ENCODE measurements around the gene CDC25B.
"Not testable (repeated sequence)": the region's sequence is repeated elsewhere in the genome, so short reads cannot be mapped to it uniquely, and the experiment has no call there.

CDC25B gene

GRCh38 chr20:3843490-3843889 lies 47.4 kb downstream of the CDC25B start:
- no peak overlapping the region for H3K4me3 ChIP-seq (ENCODE audit: insufficient read depth in 1 of 2, low read depth in 1 of 2, low read length in 2 of 2)
- H3K4me1 ChIP-seq (ENCODE audit: control insufficient read depth, insufficient read depth, low read depth, low read length), result peaks cover 16% of the 10 kb centered on the region
- no peak overlapping the region for H2BK5ac ChIP-seq (ENCODE audit: low read depth, low read length, poor library complexity, severe bottlenecking)
- no peak overlapping the region for H2BK120ac ChIP-seq (ENCODE audit: low read depth, low read length)
- H3K4ac ChIP-seq (ENCODE audit: low read depth in 1 of 2, low read length in 2 of 2), result no peak overlapping the region
- H3K9ac ChIP-seq (ENCODE audit: low read length), result peak overlapping the region; percentile 72
- H3K9me3 ChIP-seq (ENCODE audit: control insufficient read depth, low read length), result no peaks in the 10 kb centered on the region
- 13% methylated on average over 5 of the region's 5 CpGs for WGBS
- peaks cover 5% of the 10 kb centered on the region for H3K79me1 ChIP-seq (replicated peaks; ENCODE audit: low read length, poor library complexity, severe bottlenecking)
- no peak overlapping the region for H3K14ac ChIP-seq (ENCODE audit: low read length in 2 of 2)
- H2BK12ac ChIP-seq (ENCODE audit: low read length in 2 of 2), result no peak overlapping the region
- H2BK15ac ChIP-seq (ENCODE audit: low read depth, poor library complexity, severe bottlenecking), result no peak overlapping the region
- no peaks in the 10 kb centered on the region for H3K27me3 ChIP-seq (ENCODE audit: control insufficient read depth in 1 of 2, insufficient read depth in 1 of 2, low read length in 2 of 2)
- no peak overlapping the region for H2AK5ac ChIP-seq (ENCODE audit: low read length, severe bottlenecking)
- peak; percentile 85 for DNase-seq
- H2AFZ ChIP-seq (ENCODE audit: low read depth, low read length), result no peak overlapping the region
- no peak overlapping the region for H4K91ac ChIP-seq (ENCODE audit: low read length)
- peaks cover 1 to 7% of the 10 kb centered on the region in 2 experiments for H3K36me3 ChIP-seq (ENCODE audit: control insufficient read depth in 1 of 2, insufficient read depth in 2 of 2, low read depth in 1 of 2, low read length in 2 of 2)
- no peak overlapping the region for H3K4me2 ChIP-seq (ENCODE audit: low read length, poor library complexity, severe bottlenecking)
- no peak overlapping the region for H3K18ac ChIP-seq (ENCODE audit: low read depth in 1 of 2, low read length in 2 of 2)
- no peak overlapping the region for H3K27ac ChIP-seq (ENCODE audit: low read length, poor library complexity, severe bottlenecking)
- peak overlapping the region; percentile 7 for H4K8ac ChIP-seq (ENCODE audit: low read length)
- H3K23ac ChIP-seq (ENCODE audit: low read length in 2 of 2), result no peak overlapping the region

- not testable (repeated sequence) for H2BK120ac ChIP-seq (ENCODE audit: low read depth, low read length); H2AK5ac ChIP-seq (ENCODE audit: low read length, severe bottlenecking); H3K18ac ChIP-seq (ENCODE audit: low read depth in 1 of 2, low read length in 2 of 2); H3K36me3 ChIP-seq (ENCODE audit: control insufficient read depth in 1 of 2, insufficient read depth in 2 of 2, low read depth in 1 of 2, low read length in 2 of 2); DNase-seq; H2BK15ac ChIP-seq (ENCODE audit: low read depth, poor library complexity, severe bottlenecking); H3K4me2 ChIP-seq (ENCODE audit: low read length, poor library complexity, severe bottlenecking); H3K9me3 ChIP-seq (ENCODE audit: control insufficient read depth, low read length); H3K14ac ChIP-seq (ENCODE audit: low read length in 2 of 2); H2AFZ ChIP-seq (ENCODE audit: low read depth, low read length); H3K4ac ChIP-seq (ENCODE audit: low read depth in 1 of 2, low read length in 2 of 2); H4K8ac ChIP-seq (ENCODE audit: low read length); H4K91ac ChIP-seq (ENCODE audit: low read length); H2BK12ac ChIP-seq (ENCODE audit: low read length in 2 of 2); H2BK5ac ChIP-seq (ENCODE audit: low read depth, low read length, poor library complexity, severe bottlenecking); H3K27ac ChIP-seq (ENCODE audit: low read length, poor library complexity, severe bottlenecking); H3K4me3 ChIP-seq (ENCODE audit: insufficient read depth in 1 of 2, low read depth in 1 of 2, low read length in 2 of 2); H3K79me1 ChIP-seq (replicated peaks; ENCODE audit: low read length, poor library complexity, severe bottlenecking); H3K23ac ChIP-seq (ENCODE audit: low read length in 2 of 2); H3K27me3 ChIP-seq (ENCODE audit: control insufficient read depth in 1 of 2, insufficient read depth in 1 of 2, low read length in 2 of 2)
- Histone ChIP-seq H3K9ac (ENCODE audit: low read length) (peak overlapping the region; percentile 72), H3K4me1 (ENCODE audit: control insufficient read depth, insufficient read depth, low read depth, low read length) (peaks cover 18% of the 10 kb centered on the region)
- 96% methylated on average over 9 of the region's 9 CpGs for WGBS
Observed at GRCh38 chr20:3843990-3844619, 48.0 kb downstream of the CDC25B start.

DNA sequence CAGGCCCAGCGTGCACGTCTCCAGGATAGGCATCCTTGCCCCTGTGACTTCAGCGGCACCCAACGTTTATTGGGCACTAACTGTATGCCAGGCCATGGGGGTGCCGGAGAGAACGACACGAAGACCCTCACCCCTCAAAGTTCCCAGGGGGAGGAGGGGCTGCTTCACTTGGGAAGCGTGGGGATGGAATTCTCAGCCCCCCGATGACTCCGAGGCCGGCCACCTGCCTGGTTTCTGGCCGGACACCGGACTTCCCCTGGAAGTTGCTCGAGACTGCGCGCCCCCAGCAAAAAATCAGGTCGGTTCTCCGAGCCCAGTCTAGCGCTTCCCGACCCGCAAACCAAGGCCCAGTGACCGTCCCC lies 50.2 kb downstream of the CDC25B start:
- Histone ChIP-seq H2BK120ac (ENCODE audit: low read depth, low read length) (peak overlapping the region; percentile 29), H3K9me3 (ENCODE audit: control insufficient read depth, low read length) (no peaks in the 10 kb centered on the region), H3K79me1 (replicated peaks; ENCODE audit: low read length, poor library complexity, severe bottlenecking) (peaks cover 10% of the 10 kb centered on the region), H3K4ac (ENCODE audit: low read depth in 1 of 2, low read length in 2 of 2) (peak overlapping the region; percentile 83 to 90), H2BK12ac (ENCODE audit: low read length in 2 of 2) (peak overlapping the region; percentile 0 to 69), H3K4me1 (ENCODE audit: control insufficient read depth, insufficient read depth, low read depth, low read length) (peaks cover 18% of the 10 kb centered on the region), H2BK5ac (ENCODE audit: low read depth, low read length, poor library complexity, severe bottlenecking) (no peak overlapping the region), H3K14ac (ENCODE audit: low read length in 2 of 2) (peak overlapping the region in 1 of 2 experiments; percentile 96), H3K9ac (ENCODE audit: low read length) (peak overlapping the region; percentile 96), H2AFZ (ENCODE audit: low read depth, low read length) (peak overlapping the region; percentile 1), H4K91ac (ENCODE audit: low read length) (peak overlapping the region; percentile 65), H3K27ac (ENCODE audit: low read length, poor library complexity, severe bottlenecking) (peak overlapping the region; percentile 48), H2AK5ac (ENCODE audit: low read length, severe bottlenecking) (peak overlapping the region; percentile 7), H3K4me2 (ENCODE audit: low read length, poor library complexity, severe bottlenecking) (peak overlapping the region; percentile 85), H4K8ac (ENCODE audit: low read length) (peak overlapping the region; percentile 95), H3K23ac (ENCODE audit: low read length in 2 of 2) (no peak overlapping the region), H3K36me3 (ENCODE audit: control insufficient read depth in 1 of 2, insufficient read depth in 2 of 2, low read depth in 1 of 2, low read length in 2 of 2) (peaks cover 5 to 13% of the 10 kb centered on the region in 2 experiments), H3K18ac (ENCODE audit: low read depth in 1 of 2, low read length in 2 of 2) (peak overlapping the region; percentile 60 to 90), H3K4me3 (ENCODE audit: insufficient read depth in 1 of 2, low read depth in 1 of 2, low read length in 2 of 2) (peak overlapping the region; percentile 90 to 95), H2BK15ac (ENCODE audit: low read depth, poor library complexity, severe bottlenecking) (no peak overlapping the region), H3K27me3 (ENCODE audit: control insufficient read depth in 1 of 2, insufficient read depth in 1 of 2, low read length in 2 of 2) (no peaks in the 10 kb centered on the region)
- 2% methylated on average over 22 of the region's 22 CpGs for WGBS
- no peak for DNase-seq

DNA sequence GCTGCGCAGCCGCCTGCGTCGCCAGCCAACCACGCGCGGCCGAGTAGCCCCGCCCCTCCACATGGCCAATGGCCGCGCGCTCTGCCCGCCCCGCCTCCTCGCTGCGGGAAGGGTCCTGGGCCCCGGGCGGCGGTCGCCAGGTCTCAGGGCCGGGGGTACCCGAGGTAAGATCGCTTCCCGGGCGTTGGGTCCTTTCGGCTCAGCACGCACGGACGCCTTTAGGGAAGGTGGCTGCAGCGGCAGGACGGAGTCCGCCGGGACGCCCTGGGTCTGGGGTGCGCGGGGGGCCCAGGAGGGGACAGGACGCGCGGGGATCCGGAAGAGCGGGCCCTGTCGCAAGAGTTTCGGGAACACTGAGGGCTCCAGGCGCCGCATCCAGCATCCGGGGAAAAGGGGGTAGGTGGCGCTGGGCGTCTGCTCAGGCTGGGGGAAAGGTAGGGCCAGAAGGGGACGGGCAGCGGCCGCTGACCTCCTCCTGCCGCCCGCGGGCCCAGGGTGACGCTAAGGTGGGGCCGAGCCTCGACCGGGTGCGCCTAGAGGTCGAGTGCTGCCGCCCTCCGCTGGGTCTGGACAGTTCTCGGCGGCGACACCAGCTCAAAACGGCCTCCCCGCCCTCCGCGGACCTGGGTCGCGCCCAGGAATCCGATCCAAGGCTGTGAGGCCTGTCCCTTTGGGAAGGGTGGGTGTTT lies 50.8 kb downstream of the CDC25B start, which contains the start of gene MAVS:
Gene MAVS (plus strand): TSS at position 95 of the 689 bp plus-strand sequence. CDS start 7,791 bp downstream, outside the sequence.
- peak within 1 kb of the TSS in 1 of 2 experiments; percentile 63 for H3K23ac ChIP-seq (ENCODE audit: low read length in 2 of 2)
- peak within 1 kb of the TSS; percentile 4 for H2BK5ac ChIP-seq (ENCODE audit: low read depth, low read length, poor library complexity, severe bottlenecking)
- H3K14ac ChIP-seq (ENCODE audit: low read length in 2 of 2), result peak within 1 kb of the TSS in 1 of 2 experiments; percentile 96
- no peaks in the 10 kb centered on the region for H3K9me3 ChIP-seq (ENCODE audit: control insufficient read depth, low read length)
- H2AK5ac ChIP-seq (ENCODE audit: low read length, severe bottlenecking), result peak within 1 kb of the TSS; percentile 8
- peak within 1 kb of the TSS; percentile 61 to 69 for H2BK12ac ChIP-seq (ENCODE audit: low read length in 2 of 2)
- peak within 1 kb of the TSS; percentile 95 for H4K8ac ChIP-seq (ENCODE audit: low read length)
- peak within 1 kb of the TSS; percentile 88 to 96 for H3K18ac ChIP-seq (ENCODE audit: low read depth in 1 of 2, low read length in 2 of 2)
- H2BK120ac ChIP-seq (ENCODE audit: low read depth, low read length), result peak within 1 kb of the TSS; percentile 54
- H2AFZ ChIP-seq (ENCODE audit: low read depth, low read length), result peak within 1 kb of the TSS; percentile 72
- H3K4me3 ChIP-seq (ENCODE audit: insufficient read depth in 1 of 2, low read depth in 1 of 2, low read length in 2 of 2), result peak within 1 kb of the TSS; percentile 90 to 95
- H2BK15ac ChIP-seq (ENCODE audit: low read depth, poor library complexity, severe bottlenecking), result peak within 1 kb of the TSS; percentile 44
- DNase-seq, result peak; percentile 86
- peaks cover 12% of the 10 kb centered on the region for H3K79me1 ChIP-seq (replicated peaks; ENCODE audit: low read length, poor library complexity, severe bottlenecking)
- H3K27me3 ChIP-seq (ENCODE audit: control insufficient read depth in 1 of 2, insufficient read depth in 1 of 2, low read length in 2 of 2), result no peaks in the 10 kb centered on the region
- H3K4me2 ChIP-seq (ENCODE audit: low read length, poor library complexity, severe bottlenecking), result peak within 1 kb of the TSS; percentile 85
- peak within 1 kb of the TSS; percentile 48 for H3K27ac ChIP-seq (ENCODE audit: low read length, poor library complexity, severe bottlenecking)
- H3K4ac ChIP-seq (ENCODE audit: low read depth in 1 of 2, low read length in 2 of 2), result peak within 1 kb of the TSS; percentile 90 to 96
- peak within 1 kb of the TSS; percentile 93 for H4K91ac ChIP-seq (ENCODE audit: low read length)
- WGBS, result under 1% methylated on average over 72 of the region's 72 CpGs
- peak within 1 kb of the TSS; percentile 96 for H3K9ac ChIP-seq (ENCODE audit: low read length)
- peaks cover 18% of the 10 kb centered on the region for H3K4me1 ChIP-seq (ENCODE audit: control insufficient read depth, insufficient read depth, low read depth, low read length)
- H3K36me3 ChIP-seq (ENCODE audit: control insufficient read depth in 1 of 2, insufficient read depth in 2 of 2, low read depth in 1 of 2, low read length in 2 of 2), result peaks cover 5 to 16% of the 10 kb centered on the region in 2 experiments

Data from mesenchymal stem cell (in vitro differentiated cells and primary cell).